Panc1 (cell line): ENCODE results near the gene ADAMTS2.

ENCODE experiments used
- SIN3A ChIP-seq: IDR thresholded peaks from 2 replicates; pipeline ENCODE4 v1.6.1; 2012; ENCODE audit warnings: low read depth, mild to moderate bottlenecking, low read length, moderate library complexity, borderline replicate concordance; ENCODE audit not compliant: insufficient read depth
- TCF7L2 ChIP-seq: IDR thresholded peaks from 2 replicates; pipeline ENCODE4 v1.6.1; 2011; ENCODE audit warnings: mild to moderate bottlenecking, low read depth, low read length, inconsistent platforms
- TF ChIP-seq, protein P1 (sequence below), 2 experiments: IDR thresholded peaks; 2 replicates each; pipeline ENCODE4 v1.6.1; 2011 to 2012; ENCODE audit warnings: low read depth in 2 of 2, control low read depth in 1 of 2, low read length in 1 of 2, mild to moderate bottlenecking in 1 of 2, moderate library complexity in 1 of 2; ENCODE audit not compliant: insufficient read depth in 1 of 2
- TF ChIP-seq, protein P2 (sequence below): fragments of 450-650 bp; IDR thresholded peaks from 2 replicates; pipeline ENCODE4 v1.5.1; 2017; ENCODE audit warnings: mild to moderate bottlenecking

DNA sequence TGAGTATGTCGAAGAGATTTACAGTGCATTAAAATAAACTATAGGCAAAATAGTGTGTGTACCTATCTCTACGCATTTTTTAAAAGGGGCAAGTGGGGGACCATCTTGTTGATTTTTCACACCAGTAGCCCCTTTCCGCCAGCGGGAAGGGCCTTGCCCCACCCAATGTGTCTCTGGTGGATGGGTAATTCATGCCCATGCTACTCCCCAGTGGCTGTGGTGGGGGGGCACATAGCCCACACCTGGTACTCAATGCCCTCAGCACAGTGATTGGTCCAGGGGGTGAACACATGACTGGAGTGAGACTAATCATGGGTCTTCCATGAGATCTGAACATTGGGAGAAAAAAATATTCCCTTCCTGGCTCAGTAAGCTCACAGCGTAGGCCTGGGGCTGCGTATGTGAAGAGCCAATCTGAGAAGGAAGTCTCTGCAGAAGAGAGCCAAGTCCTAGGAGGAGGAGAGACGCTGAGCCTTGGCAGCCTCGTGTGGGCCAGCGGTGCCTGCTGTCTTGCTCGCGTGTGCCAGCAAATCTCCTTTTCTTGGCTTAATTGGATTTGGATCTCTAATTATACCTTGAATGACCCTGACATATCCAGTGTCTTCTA, 103.4 kb downstream of the ADAMTS2 start:
- TF ChIP-seq, protein P1, sequence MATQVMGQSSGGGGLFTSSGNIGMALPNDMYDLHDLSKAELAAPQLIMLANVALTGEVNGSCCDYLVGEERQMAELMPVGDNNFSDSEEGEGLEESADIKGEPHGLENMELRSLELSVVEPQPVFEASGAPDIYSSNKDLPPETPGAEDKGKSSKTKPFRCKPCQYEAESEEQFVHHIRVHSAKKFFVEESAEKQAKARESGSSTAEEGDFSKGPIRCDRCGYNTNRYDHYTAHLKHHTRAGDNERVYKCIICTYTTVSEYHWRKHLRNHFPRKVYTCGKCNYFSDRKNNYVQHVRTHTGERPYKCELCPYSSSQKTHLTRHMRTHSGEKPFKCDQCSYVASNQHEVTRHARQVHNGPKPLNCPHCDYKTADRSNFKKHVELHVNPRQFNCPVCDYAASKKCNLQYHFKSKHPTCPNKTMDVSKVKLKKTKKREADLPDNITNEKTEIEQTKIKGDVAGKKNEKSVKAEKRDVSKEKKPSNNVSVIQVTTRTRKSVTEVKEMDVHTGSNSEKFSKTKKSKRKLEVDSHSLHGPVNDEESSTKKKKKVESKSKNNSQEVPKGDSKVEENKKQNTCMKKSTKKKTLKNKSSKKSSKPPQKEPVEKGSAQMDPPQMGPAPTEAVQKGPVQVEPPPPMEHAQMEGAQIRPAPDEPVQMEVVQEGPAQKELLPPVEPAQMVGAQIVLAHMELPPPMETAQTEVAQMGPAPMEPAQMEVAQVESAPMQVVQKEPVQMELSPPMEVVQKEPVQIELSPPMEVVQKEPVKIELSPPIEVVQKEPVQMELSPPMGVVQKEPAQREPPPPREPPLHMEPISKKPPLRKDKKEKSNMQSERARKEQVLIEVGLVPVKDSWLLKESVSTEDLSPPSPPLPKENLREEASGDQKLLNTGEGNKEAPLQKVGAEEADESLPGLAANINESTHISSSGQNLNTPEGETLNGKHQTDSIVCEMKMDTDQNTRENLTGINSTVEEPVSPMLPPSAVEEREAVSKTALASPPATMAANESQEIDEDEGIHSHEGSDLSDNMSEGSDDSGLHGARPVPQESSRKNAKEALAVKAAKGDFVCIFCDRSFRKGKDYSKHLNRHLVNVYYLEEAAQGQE (IDR thresholded peaks at IDR 0.05; ENCODE audit: insufficient read depth in 1 of 2, low read depth in 2 of 2, low read length in 1 of 2), result no peak
- TF ChIP-seq, protein P2, sequence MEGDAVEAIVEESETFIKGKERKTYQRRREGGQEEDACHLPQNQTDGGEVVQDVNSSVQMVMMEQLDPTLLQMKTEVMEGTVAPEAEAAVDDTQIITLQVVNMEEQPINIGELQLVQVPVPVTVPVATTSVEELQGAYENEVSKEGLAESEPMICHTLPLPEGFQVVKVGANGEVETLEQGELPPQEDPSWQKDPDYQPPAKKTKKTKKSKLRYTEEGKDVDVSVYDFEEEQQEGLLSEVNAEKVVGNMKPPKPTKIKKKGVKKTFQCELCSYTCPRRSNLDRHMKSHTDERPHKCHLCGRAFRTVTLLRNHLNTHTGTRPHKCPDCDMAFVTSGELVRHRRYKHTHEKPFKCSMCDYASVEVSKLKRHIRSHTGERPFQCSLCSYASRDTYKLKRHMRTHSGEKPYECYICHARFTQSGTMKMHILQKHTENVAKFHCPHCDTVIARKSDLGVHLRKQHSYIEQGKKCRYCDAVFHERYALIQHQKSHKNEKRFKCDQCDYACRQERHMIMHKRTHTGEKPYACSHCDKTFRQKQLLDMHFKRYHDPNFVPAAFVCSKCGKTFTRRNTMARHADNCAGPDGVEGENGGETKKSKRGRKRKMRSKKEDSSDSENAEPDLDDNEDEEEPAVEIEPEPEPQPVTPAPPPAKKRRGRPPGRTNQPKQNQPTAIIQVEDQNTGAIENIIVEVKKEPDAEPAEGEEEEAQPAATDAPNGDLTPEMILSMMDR, result no peak
- no peak for TF ChIP-seq TCF7L2
- no peak for TF ChIP-seq SIN3A
